ENCODE data around the gene HNRNPUL1.
A peak's percentile ranks its signal among the peaks of the same experiment; 100 is the strongest.

Gene HNRNPUL1

GRCh38 chr19:41324921-41325639 is 60.9 kb downstream of the HNRNPUL1 start:
- no peak for TF ChIP-seq CTCF (IDR thresholded peaks at IDR 0.05; ENCODE audit: unreplicated experiment in 3 of 3)
- H3K9me3 Mint-ChIP-seq, result no peaks in the 10 kb centered on the region
- peaks cover 16% of the 10 kb centered on the region for H3K36me3 Mint-ChIP-seq (ENCODE audit: low read depth)
- peak overlapping the region; percentile 74 to 83 (median 79) for H3K4me3 Mint-ChIP-seq
- peak overlapping the region; percentile 78 to 93 (median 90) for H3K27ac Mint-ChIP-seq
- no peaks in the 10 kb centered on the region for H3K27me3 Mint-ChIP-seq (ENCODE audit: low read depth)
- H3K4me1 Mint-ChIP-seq, result peaks cover 59% of the 10 kb centered on the region

DNA sequence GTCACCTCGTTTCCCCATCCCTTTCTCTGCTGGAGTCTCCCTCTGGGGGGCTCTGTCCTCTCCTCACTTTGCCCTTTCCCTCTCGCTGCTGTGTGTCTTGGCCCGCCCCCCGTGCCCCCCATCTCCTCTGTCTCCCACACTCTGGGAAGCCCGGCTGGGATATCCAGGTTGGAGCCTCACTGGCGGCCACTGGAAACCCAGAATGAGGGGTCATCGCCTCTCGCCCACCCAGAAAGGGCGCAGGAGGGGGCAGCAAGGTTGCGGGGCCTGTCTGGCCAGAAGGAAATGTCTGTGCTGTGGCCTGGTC is 61.4 kb downstream of the HNRNPUL1 start:
- no peaks in the 10 kb centered on the region for H3K9me3 Mint-ChIP-seq
- no peaks in the 10 kb centered on the region for H3K27me3 Mint-ChIP-seq (ENCODE audit: low read depth)
- TF ChIP-seq CTCF (IDR thresholded peaks at IDR 0.05; ENCODE audit: unreplicated experiment in 3 of 3), result no peak
- peaks cover 19% of the 10 kb centered on the region for H3K36me3 Mint-ChIP-seq (ENCODE audit: low read depth)
- H3K4me1 Mint-ChIP-seq, result peaks cover 63% of the 10 kb centered on the region
- peak overlapping the region; percentile 73 to 90 (median 78) for H3K27ac Mint-ChIP-seq
- peak overlapping the region; percentile 73 to 79 (median 74) for H3K4me3 Mint-ChIP-seq

GRCh38 chr19:41325947-41326706 is 62.0 kb downstream of the HNRNPUL1 start:
- Mint-ChIP-seq H3K27me3 (ENCODE audit: low read depth) (no peaks in the 10 kb centered on the region), H3K36me3 (ENCODE audit: low read depth) (peaks cover 19% of the 10 kb centered on the region), H3K4me1 (peaks cover 64% of the 10 kb centered on the region), H3K27ac (peak overlapping the region; percentile 78 to 96 (median 89)), H3K9me3 (no peaks in the 10 kb centered on the region), H3K4me3 (peak overlapping the region; percentile 68 to 77 (median 76))
- no peak for TF ChIP-seq CTCF (IDR thresholded peaks at IDR 0.05; ENCODE audit: unreplicated experiment in 3 of 3)

- Mint-ChIP-seq H3K27me3 (ENCODE audit: low read depth) (peaks cover 4% of the 10 kb centered on the region), H3K4me1 (peaks cover 65% of the 10 kb centered on the region), H3K9me3 (no peaks in the 10 kb centered on the region), H3K27ac (peak overlapping the region; percentile 78 to 96 (median 89)), H3K4me3 (peak overlapping the region; percentile 26 to 71 (median 68)), H3K36me3 (ENCODE audit: low read depth) (peaks cover 24% of the 10 kb centered on the region)
- TF ChIP-seq CTCF (IDR thresholded peaks at IDR 0.05; ENCODE audit: unreplicated experiment in 3 of 3), result no peak
Observed at GRCh38 chr19:41327076-41327575, 63.0 kb downstream of the HNRNPUL1 start.

GRCh38 chr19:41327576-41328156 is 63.5 kb downstream of the HNRNPUL1 start:
- H3K36me3 Mint-ChIP-seq (ENCODE audit: low read depth), result peaks cover 23% of the 10 kb centered on the region
- H3K4me1 Mint-ChIP-seq, result peaks cover 65% of the 10 kb centered on the region
- TF ChIP-seq CTCF (IDR thresholded peaks at IDR 0.05; ENCODE audit: unreplicated experiment in 3 of 3), result no peak
- no peaks in the 10 kb centered on the region for H3K9me3 Mint-ChIP-seq
- H3K4me3 Mint-ChIP-seq, result peak overlapping the region; percentile 15 to 56 (median 41)
- peak overlapping the region; percentile 80 to 92 (median 86) for H3K27ac Mint-ChIP-seq
- peaks cover 4% of the 10 kb centered on the region for H3K27me3 Mint-ChIP-seq (ENCODE audit: low read depth)

Data from nephron (organoid).